Gastrocnemius medialis (tissue), 4 donors: Measurements from ENCODE around the gene KCNC1.

Experiments
- POLR2A ChIP-seq, 2 donors: fragments of 450-650 bp; IDR thresholded peaks; one replicate each; pipeline ENCODE4 v1.6.1; 2017; ENCODE audit warnings: antibody characterized with exemption in 2 of 2, mild to moderate bottlenecking in 2 of 2, moderate library complexity in 2 of 2
- TF ChIP-seq, protein P1 (sequence below), 5 experiments: fragments of 450-650 bp in 3 of 5; fragments of 200-600 bp in 2 of 5; sonication (generic) in 2 of 5; IDR thresholded peaks in 4 of 5; conservative IDR thresholded peaks in 1 of 5; 1 replicate in 4 of 5; 2 replicates in 1 of 5; pipeline ENCODE4 v1.5.1; 2016 to 2019; ENCODE audit warnings: antibody characterized with exemption in 5 of 5, mild to moderate bottlenecking in 3 of 5, moderate library complexity in 3 of 5

DNA sequence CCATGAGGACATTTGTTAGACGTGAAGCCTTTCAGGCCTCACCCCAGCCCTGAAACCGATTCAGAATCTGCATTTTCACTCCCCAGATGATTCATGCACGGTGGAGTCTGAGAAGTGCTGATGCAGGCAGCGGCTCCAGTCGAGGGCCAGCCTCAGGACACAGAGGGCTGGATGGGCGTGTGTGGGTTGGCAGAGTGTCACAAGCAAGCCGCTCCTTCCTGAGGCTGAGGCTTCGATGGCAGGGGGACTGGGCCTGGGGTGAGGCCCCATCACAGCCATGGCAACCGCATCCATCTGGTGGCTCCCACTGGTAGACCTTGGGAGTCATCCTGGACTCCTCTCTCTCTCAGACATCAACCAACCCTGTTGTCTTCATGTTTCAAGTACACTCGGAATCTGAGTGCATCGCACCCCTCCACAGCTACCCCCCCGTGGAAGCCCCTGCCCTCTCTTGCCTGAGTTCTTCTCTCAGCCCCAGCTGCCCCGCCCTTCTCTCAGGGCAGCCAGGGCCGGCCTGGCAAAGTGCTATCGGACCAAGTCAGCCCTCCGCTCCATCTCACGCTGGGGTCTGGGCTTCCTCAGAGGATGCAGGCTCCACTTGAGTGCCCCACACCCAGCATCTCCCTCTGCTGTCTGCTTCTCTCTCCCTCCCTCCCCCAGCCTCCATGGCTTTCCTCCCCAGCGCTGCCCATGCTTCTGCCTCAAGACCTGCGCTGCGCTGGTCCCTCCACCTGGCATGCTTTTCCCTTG is 10.6 kb downstream of the KCNC1 start:
- TF ChIP-seq, protein P1, sequence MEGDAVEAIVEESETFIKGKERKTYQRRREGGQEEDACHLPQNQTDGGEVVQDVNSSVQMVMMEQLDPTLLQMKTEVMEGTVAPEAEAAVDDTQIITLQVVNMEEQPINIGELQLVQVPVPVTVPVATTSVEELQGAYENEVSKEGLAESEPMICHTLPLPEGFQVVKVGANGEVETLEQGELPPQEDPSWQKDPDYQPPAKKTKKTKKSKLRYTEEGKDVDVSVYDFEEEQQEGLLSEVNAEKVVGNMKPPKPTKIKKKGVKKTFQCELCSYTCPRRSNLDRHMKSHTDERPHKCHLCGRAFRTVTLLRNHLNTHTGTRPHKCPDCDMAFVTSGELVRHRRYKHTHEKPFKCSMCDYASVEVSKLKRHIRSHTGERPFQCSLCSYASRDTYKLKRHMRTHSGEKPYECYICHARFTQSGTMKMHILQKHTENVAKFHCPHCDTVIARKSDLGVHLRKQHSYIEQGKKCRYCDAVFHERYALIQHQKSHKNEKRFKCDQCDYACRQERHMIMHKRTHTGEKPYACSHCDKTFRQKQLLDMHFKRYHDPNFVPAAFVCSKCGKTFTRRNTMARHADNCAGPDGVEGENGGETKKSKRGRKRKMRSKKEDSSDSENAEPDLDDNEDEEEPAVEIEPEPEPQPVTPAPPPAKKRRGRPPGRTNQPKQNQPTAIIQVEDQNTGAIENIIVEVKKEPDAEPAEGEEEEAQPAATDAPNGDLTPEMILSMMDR (IDR thresholded peaks at IDR 0.05 in 4 of 5, conservative IDR thresholded peaks at IDR 0.05 in 1 of 5): no peak
- TF ChIP-seq POLR2A (IDR thresholded peaks at IDR 0.05): no peak
